ENCODE results near the gene RPL32.
"Not testable (repeated sequence)": the region's sequence is repeated elsewhere in the genome, so short reads cannot be mapped to it uniquely, and the experiment has no call there.

RPL32 gene

DNA sequence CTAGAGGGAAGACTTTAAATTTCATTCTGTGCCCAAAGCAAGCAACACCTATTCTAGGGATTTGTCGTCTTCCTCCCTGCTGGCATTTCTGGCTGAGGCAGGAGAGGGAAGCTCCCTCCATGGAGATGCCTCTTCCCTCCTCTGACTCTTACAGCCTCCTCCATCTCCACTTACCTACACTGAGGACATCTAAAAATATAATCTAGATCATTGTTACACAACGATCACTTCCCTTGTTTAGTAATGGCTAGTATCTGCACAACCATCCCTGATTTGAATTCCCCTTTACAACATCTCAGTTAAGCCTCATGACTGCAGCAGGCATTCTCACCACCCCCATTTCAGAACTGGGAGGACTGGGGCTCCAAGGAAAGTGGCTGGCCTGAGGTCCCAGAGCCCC lies 12.5 kb upstream of the RPL32 start:
- not testable (repeated sequence) for H3K9me3 Mint-ChIP-seq, H3K4me1 Mint-ChIP-seq, H3K4me3 Mint-ChIP-seq, H3K27ac Mint-ChIP-seq, H3K36me3 Mint-ChIP-seq, DNase-seq
- peaks cover 68% of the 10 kb centered on the region for H3K27me3 Mint-ChIP-seq
- CTCF ChIA-PET: interaction anchor here (3.0 kb wide), 1 partner anchor 12 kb away, joined by 10 read pairs; the partner anchor contains the start of gene RPL32

GRCh38 chr3:12852201-12852600 lies 10.8 kb upstream of the RPL32 start:
- Mint-ChIP-seq H3K4me3 (no peak overlapping the region), H3K36me3 (no peaks in the 10 kb centered on the region), H3K9me3 (no peaks in the 10 kb centered on the region), H3K27me3 (peaks cover 58% of the 10 kb centered on the region), H3K4me1 (no peaks in the 10 kb centered on the region), H3K27ac (no peak overlapping the region)
- CTCF ChIA-PET: interaction anchor here (3.0 kb wide), 1 partner anchor 10 kb away, joined by 10 read pairs; the partner anchor contains the start of gene RPL32
- no peak for DNase-seq

- H3K9me3 Mint-ChIP-seq: no peaks in the 10 kb centered on the region
- no peak for DNase-seq
- peaks cover 6% of the 10 kb centered on the region for H3K27me3 Mint-ChIP-seq
- H3K4me3 Mint-ChIP-seq: no peak overlapping the region
- H3K27ac Mint-ChIP-seq: no peak overlapping the region
- CTCF ChIA-PET: interaction anchor here (0.7 kb wide), 1 partner anchor 46 kb away, joined by 3 read pairs; no protein-coding TSS in a partner anchor
- H3K4me1 Mint-ChIP-seq: peaks cover 7% of the 10 kb centered on the region
- H3K36me3 Mint-ChIP-seq: peaks cover 3% of the 10 kb centered on the region
Measured at GRCh38 chr3:12845811-12846210, 4.4 kb upstream of the RPL32 start.

DNA sequence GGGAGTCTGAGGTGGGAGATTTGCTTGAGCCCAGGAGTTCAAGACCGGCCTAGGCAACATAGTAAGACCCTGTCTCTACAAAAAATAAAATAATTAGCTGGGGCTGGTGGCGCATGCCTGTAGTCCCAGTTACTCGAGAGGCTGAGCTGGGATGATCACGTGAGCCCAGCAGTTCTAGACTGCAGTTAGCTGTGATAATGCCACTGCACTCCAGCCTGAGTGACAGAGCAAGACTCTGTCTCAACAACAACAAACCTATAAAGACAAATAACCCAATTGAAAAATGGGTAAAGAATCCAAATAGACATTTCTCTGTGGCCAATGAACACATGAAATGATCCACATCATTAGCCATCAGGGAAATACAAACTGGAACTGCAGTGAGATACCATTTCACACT lies 1.1 kb upstream of the RPL32 start:
- no peak for DNase-seq
- CTCF ChIA-PET: interaction anchor here (0.9 to 2.5 kb wide), 11 partner anchors 10 to 998 kb away, joined by 3 to 11 read pairs (median 5); partner anchors contain the start of gene CAND2
- H3K36me3 Mint-ChIP-seq: peaks cover 34% of the 10 kb centered on the region
- no peaks in the 10 kb centered on the region for H3K9me3 Mint-ChIP-seq
- H3K27me3 Mint-ChIP-seq: no peaks in the 10 kb centered on the region
- H3K4me3 Mint-ChIP-seq: no peak overlapping the region
- H3K4me1 Mint-ChIP-seq: peaks cover 40% of the 10 kb centered on the region
- no peak overlapping the region for H3K27ac Mint-ChIP-seq

DNA sequence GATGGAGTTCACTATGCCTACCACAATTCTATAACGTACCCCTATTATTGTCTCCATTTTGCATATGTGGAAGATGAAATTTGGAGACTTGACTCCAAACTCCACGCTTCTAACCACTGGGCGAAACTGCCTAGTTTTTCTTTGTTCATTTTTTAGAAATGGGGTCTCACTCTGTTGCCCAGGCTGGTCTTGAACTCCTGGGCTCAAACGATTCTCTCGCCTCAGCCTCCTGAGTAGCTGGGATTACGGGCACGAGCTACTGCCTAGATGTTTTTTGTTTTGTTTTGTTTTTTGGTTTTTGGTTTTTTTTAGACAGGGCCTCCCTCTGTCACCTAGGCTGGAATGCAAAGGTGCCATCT lies 584 bp upstream of the RPL32 start:
- no peaks in the 10 kb centered on the region for H3K9me3 Mint-ChIP-seq
- peaks cover 40% of the 10 kb centered on the region for H3K36me3 Mint-ChIP-seq
- DNase-seq: no peak
- CTCF ChIA-PET: interaction anchor here (0.7 to 2.5 kb wide), 18 partner anchors 10 to 998 kb away, joined by 3 to 11 read pairs (median 4); partner anchors contain the start of gene CAND2
- H3K27me3 Mint-ChIP-seq: no peaks in the 10 kb centered on the region
- peaks cover 46% of the 10 kb centered on the region for H3K4me1 Mint-ChIP-seq
- peak overlapping the region; percentile 98 for H3K27ac Mint-ChIP-seq
- H3K4me3 Mint-ChIP-seq: peak overlapping the region; percentile 95

- Mint-ChIP-seq H3K27me3 (no peaks in the 10 kb centered on the region), H3K9me3 (no peaks in the 10 kb centered on the region), H3K27ac (peak overlapping the region; percentile 98), H3K4me1 (peaks cover 50% of the 10 kb centered on the region), H3K4me3 (peak overlapping the region; percentile 95), H3K36me3 (peaks cover 50% of the 10 kb centered on the region)
- peak; percentile 61 for DNase-seq
- CTCF ChIA-PET: interaction anchor here (1.1 to 2.5 kb wide), 9 partner anchors 8 to 222 kb away, joined by 3 to 8 read pairs (median 3); partner anchors contain the start of gene CAND2
Measured at GRCh38 chr3:12840591-12841148, 695 bp downstream of the RPL32 start.

- Mint-ChIP-seq H3K36me3 (peaks cover 53% of the 10 kb centered on the region), H3K4me3 (peak overlapping the region; percentile 95), H3K4me1 (peaks cover 51% of the 10 kb centered on the region), H3K27ac (peak overlapping the region; percentile 98)
- CTCF ChIA-PET: interaction anchor here (1.1 to 1.6 kb wide), 3 partner anchors 17 to 53 kb away, joined by 3 to 5 read pairs (median 3); no protein-coding TSS in a partner anchor
- H3K9me3 Mint-ChIP-seq, DNase-seq, H3K27me3 Mint-ChIP-seq: not testable (repeated sequence)
Measured at GRCh38 chr3:12840148-12840547, 1.2 kb downstream of the RPL32 start.

DNA sequence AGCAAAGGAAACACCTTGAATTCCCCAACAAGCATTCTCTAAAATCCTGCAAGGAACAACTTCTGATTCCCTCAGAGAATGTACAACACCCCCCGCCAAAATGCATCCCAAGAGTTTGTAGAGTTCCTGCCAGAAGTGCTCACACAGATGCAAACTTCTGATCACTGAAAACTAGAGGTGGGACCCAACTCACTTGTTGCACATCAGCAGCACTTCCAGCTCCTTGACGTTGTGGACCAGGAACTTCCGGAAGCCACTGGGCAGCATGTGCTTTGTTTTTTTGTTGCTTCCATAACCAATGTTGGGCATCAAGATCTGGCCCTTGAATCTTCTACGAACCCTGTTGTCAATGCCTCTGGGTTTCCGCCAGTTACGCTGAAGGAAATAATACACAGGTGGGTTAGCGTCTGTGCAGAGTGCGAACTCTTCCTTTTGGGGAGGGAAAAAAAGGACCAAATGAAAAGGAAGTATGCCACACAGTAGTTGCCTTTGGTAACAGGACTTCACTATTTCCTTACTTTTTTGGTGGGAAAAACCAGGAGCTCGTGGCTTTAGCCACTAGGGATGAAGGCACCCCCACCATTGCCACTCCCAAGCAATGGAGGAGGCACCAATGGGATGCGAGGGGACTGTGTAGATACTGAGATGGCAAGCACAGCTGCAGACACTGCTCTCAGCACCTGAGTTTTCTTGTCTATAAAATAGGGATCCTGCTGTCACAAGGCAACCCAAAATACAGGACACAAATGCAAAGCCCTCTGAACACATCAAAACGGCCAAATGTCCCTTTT lies 2.0 kb downstream of the RPL32 start:
- peak overlapping the region; percentile 95 for H3K4me3 Mint-ChIP-seq
- peaks cover 51% of the 10 kb centered on the region for H3K4me1 Mint-ChIP-seq
- no peaks in the 10 kb centered on the region for H3K27me3 Mint-ChIP-seq
- peaks cover 60% of the 10 kb centered on the region for H3K36me3 Mint-ChIP-seq
- no peak for DNase-seq
- peak overlapping the region; percentile 98 for H3K27ac Mint-ChIP-seq
- CTCF ChIA-PET: interaction anchor here (1.1 to 2.0 kb wide), 2 partner anchors 29 to 52 kb away, joined by 3 to 6 read pairs; no protein-coding TSS in a partner anchor
- no peaks in the 10 kb centered on the region for H3K9me3 Mint-ChIP-seq

GRCh38 chr3:12838179-12838965 lies 3.0 kb downstream of the RPL32 start:
- peaks cover 69% of the 10 kb centered on the region for H3K36me3 Mint-ChIP-seq
- no peak for DNase-seq
- H3K4me1 Mint-ChIP-seq: peaks cover 51% of the 10 kb centered on the region
- no peak overlapping the region for H3K27ac Mint-ChIP-seq
- H3K4me3 Mint-ChIP-seq: peak overlapping the region; percentile 95
- H3K9me3 Mint-ChIP-seq: no peaks in the 10 kb centered on the region
- CTCF ChIA-PET: interaction anchor here (2.0 kb wide), 1 partner anchor 53 kb away, joined by 6 read pairs; no protein-coding TSS in a partner anchor
- no peaks in the 10 kb centered on the region for H3K27me3 Mint-ChIP-seq

DNA sequence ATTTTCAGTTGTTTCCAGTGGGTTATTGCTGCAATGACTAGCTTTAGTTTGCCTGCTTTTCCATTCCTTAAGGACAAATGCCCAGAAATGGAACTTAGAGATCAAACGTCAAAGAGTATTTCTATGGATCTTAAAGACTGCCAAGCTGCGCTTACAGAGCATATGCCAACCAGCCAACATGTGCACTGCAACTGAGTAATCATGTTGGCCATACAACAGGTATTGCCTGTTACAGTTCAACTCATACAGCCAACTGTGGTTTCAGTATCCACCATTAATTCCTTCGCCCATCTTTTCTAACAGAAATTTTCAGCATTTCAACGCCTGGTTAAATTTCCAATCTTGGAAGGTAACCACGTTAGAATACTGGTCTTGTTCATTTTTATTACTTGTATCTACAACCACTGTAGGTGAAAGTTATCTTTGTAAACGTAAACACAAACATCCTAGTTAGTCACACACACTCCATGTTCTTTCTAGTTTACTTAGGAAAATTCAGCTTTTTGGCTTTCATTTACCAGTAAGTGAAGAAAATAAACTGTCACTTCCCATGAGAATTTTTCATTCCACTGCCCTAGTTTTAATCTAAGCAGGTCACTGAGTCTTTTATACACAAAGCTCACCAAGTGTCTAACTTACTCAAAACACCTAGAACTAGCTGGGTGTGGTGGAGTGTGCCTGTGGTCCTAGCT lies 3.9 kb downstream of the RPL32 start:
- CTCF ChIA-PET: interaction anchor here (1.1 to 2.0 kb wide), 2 partner anchors 54 to 452 kb away, joined by 3 to 6 read pairs; no protein-coding TSS in a partner anchor
- no peak overlapping the region for H3K27ac Mint-ChIP-seq
- H3K36me3 Mint-ChIP-seq: peaks cover 79% of the 10 kb centered on the region

DNA sequence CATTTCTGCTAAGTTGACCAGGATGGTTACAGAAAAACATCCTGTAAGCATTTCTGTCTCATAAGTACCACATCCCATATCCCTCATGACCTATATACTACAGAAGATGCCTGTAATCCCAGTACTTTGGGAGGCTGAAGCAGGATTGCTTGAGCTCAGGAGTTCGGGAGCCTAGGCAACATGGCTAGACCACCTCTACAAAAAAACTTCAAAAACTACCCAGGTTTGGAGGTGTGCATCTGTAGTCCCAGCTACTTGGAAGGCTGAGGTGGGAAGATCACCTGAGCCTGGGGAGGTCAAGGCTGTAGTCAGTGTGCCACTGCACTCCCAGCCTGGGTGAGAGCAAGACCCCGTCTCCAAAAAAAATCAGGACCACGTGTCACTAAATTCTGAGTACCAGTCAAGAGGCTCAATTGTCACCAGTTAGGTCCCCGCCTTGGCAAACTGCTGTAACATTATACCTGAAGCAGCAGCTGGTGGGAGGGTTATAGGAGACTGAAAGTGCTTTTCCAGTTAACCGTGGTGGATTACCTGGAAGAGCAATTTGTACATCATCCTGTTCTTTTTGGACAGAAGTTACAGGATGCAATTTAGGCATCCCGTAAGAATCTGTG lies 6.2 kb downstream of the RPL32 start:
- Mint-ChIP-seq H3K27ac (no peak overlapping the region), H3K4me3 (no peak overlapping the region), H3K4me1 (peaks cover 37% of the 10 kb centered on the region), H3K27me3 (no peaks in the 10 kb centered on the region), H3K9me3 (no peaks in the 10 kb centered on the region), H3K36me3 (peaks cover 78% of the 10 kb centered on the region)
- CTCF ChIA-PET: no interaction called here
- DNase-seq: no peak

More for the DNA sequence above, 3.9 kb downstream of the RPL32 start:
- peak overlapping the region; percentile 3 for H3K4me3 Mint-ChIP-seq
- peaks cover 51% of the 10 kb centered on the region for H3K4me1 Mint-ChIP-seq
- H3K27me3 Mint-ChIP-seq: no peaks in the 10 kb centered on the region
- DNase-seq: no peak
- no peaks in the 10 kb centered on the region for H3K9me3 Mint-ChIP-seq

- Mint-ChIP-seq H3K27ac (no peak overlapping the region), H3K4me3 (no peak overlapping the region), H3K4me1 (peaks cover 21% of the 10 kb centered on the region), H3K36me3 (peaks cover 61% of the 10 kb centered on the region), H3K27me3 (no peaks in the 10 kb centered on the region), H3K9me3 (no peaks in the 10 kb centered on the region)
- CTCF ChIA-PET: interaction anchor here (0.6 to 1.9 kb wide), 3 partner anchors 8 to 112 kb away, joined by 3 to 7 read pairs (median 3); partner anchors contain the start of gene RPL32
- DNase-seq: no peak
Measured at GRCh38 chr3:12833222-12834161, 7.9 kb downstream of the RPL32 start.

Measured in activated naive CD4-positive, alpha-beta T cell treated with anti-CD3 and anti-CD28 coated beads, Interleukin-2, amount 10 ng/mL, durations not matched to agents 7 days and 5 days (primary cell).